CD4-positive, alpha-beta T cell treated with Interleukin-21 for 1 hour (primary cell): ENCODE results near the gene FOS.

Source experiments
- DNase-seq: peaks from one replicate; pipeline ENCODE4 v3.0.0-alpha.2; 2020

FOS gene

DNA sequence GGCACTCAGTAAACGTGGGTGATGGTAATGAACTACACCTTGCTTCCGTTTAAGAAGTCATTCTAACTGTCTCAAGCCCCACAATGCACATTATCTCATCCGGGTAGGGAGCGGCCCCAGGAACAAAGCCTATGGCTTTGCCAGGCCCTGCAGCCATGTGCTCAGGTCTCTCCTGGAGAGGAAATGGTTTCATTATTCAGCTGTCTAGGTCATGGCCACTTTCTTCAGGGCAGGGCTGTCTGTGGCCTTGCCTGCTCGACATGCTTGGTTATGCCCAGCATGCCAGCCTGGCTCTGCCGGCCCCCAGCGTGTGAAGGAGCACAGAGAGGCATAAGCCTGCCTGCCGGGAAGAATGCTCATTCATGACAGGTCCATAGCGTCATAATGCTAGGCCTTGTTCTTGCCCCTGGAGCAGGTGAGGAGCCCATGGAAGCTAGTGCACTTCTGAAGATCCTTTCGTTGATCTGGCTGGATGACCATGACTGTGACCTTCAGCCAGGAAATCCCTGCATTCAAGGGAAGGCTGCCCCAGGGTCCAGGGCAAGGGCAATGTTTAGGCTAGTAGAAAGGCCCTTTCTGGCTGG lies 26.3 kb upstream of the FOS start:
- no peak for DNase-seq

DNA sequence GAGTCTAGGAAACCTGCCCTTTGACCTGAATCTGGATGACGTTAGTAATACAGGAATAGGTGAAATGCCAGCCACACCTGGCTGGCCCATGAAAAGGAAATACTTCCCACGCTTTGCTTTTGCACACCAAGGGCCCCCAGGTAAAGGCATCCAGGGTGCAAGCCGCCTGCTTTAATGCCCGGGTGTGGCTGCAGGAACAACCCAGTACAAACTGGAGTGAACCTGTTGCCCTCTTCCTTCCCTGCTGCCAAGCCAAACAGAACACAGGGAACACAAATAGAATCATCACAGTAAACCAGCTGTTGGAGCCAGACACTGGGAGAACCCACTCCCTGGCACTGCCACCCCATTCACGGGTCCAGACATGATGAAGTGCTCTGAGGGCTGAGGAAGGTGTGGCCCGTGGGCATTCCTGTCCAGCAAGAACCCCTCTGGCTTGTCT lies 24.2 kb upstream of the FOS start:
- no peak for DNase-seq

DNA sequence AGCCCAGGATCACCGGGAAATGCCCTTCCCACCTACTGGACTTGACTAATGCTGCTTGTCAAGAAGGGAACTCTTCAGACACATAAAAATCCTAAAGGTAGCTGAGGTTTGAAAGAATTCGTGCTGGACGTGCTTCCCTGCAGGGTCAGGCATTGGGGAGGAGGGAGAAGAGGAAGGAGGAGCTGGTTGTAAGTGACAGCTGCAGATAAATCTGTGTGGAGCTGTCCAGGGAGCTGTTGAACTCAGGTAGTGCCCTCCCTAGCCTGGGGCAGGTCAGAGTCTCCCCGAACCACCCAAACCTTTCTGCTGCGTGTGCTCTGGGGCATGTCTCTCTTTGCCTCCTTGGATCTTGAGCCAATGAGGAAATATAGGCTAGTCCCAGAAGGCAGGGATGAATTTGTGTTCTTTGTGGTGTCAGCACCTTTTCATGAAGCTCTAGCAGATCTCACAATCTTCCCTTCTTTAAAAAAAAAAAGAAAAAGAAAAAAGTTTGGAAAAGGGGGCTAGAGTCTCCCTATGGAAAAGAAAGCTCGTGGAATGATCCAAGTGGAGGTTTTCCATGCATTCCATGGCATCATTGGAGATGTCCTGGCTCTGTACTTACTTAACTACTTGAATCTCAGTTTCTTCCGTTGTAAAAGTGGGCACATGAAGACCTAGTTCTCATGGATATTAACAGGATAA lies 23.6 kb upstream of the FOS start:
- DNase-seq, result no peak

DNA sequence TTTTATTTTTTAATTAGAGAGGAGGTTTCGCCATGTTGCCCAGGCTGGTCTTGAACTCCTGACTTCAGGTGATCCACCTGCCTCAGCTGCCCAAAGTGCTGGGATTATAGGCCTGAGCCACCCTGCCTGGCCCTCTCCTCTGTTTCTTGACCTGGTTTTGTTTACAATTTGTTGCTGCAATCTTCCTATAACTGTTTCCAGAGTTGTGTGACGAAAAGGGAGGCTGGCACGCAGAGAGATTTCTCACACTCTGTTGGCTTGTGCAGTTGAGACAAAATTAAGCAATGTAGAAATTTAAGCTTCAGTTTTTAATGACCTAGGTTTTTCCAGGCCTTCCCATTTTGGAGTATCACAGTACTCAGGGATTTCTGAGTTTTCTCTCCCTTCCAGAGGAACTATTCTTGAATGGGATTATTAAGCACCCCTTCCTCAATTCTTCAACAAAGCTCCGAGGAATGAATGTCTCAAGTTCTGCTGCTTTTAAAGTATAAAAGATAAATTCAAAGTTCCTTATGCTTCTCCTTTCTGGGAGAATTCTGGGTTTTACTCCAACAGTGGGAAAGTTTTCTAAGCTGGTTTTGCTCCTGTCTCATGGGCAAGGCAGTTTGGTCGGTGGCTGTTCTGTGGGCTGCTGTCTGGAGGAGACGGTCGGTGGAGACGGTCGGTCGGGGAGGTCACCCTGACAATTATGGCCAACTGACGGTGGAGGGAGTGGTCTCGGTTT lies 20.4 kb upstream of the FOS start:
- no peak for DNase-seq

DNA sequence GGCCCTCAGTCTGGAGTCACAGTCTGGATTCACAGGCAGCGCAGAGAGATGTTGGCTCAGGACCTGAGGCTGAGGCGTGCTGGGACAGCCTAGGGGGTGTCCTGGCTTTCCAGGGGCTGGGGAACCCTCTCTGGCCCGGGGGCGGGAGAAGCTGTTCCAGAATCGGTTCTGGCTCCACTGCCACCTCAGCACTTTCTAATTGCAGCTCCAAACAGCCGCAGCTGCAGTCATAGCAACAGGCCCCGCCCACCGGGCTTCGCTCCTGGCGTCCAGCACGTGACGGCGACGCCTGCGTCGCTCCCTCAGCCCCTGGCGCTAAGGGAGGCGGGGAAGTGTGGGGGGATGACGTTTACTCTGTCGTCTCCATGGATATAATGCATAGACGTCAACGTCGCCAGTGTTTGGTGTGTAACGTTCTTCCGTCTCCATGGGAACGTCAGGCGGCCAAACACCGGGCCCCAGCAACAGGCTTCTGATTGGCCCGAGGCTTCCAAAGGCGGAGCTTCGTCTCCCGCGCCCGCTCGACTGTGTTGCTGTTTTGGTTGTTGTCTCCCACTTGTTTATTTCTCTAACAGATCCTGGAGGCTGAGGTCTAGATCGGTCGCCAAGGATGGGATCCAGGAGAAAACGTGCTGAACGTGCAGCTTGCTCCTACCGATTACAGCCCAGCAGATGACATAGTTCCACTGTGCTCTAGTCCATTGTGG lies 19.7 kb upstream of the FOS start:
- DNase-seq, result peak; percentile 100

DNA sequence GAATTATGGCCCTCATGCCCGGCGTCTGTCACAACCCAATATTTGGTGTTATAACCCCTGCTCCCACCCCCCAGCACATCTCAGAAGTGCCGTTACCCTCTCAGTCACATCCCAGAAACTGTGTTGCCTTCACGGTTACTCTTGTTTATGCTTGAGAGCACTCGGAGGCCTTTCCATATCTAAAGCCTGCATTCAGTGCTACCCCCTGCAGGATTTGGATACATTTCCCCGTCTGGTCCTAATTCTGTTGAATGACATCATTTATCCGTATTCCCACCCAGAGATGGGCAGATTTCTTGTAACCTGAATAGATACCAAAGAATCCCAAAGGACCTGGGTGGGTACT lies 19.1 kb upstream of the FOS start:
- no peak for DNase-seq

DNA sequence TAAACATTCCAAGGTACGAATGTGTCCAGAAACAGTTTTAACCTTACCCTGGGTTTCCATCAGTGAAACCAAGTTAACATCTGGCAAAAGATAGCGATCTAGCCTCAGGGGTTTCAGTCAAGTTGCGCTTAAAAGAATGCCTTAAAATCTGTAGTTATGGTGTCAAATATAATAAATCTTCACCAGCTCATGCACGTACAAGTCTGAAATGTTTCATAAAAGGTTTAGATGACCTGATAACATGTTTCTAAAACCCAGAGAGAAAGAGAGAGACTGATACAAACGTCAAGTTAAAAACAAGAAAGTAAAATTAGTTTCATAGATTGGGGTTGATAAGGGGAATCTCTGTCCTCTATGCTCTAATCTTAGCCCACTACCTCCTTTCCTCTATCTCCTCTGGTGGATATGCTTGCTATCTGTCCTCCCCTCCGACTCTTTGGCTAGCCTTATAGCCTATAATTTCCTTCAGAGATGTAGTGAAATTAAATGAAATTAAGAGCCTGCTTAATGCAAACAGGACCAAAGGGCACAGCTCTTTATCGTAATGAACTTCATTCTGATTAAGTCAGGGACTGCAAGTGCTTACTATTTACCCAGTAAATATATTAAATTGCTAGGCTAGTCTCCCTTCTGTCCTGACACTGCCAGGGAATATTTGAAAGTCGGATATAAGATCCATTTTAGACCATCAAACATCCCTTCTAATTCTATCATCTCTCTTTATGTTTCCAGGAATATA lies 18.4 kb upstream of the FOS start:
- peak; percentile 42 for DNase-seq

DNA sequence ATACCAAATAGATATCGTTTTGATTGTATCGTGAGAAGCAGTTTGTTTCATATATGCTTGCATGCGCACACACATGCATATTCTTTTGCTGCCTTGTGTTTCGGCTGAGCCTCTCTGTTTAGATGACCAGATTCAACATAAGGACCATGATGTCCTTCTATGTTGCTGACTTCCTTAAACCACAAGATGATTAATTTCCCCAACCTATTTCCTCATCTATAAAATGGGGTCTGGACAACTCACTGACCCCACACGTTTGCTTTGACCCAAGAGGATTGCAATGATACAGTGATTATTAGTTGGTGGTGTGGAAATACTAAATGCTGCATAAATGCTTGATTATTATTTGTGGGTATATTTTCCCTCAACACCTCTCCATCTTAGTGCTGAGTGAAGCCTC lies 16.8 kb upstream of the FOS start:
- no peak for DNase-seq

DNA sequence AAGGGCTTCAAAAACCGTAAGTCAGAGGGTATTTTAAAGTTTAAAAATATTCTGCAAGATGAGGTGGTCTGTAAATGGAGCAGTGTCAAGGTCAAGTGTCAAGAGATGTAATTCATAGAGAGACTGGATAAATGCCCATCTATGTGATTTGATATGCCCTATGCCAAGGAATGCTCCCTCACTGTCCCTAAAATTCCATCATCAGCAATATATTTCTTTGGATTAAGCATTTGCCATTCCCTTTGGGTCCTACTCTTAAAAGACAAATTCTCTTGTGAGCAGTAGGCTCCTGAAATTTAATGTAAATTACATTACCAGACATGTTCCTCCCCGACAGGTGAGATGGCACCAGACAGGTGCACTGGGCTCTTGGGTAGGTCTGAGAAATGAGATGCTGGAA lies 16.0 kb upstream of the FOS start:
- no peak for DNase-seq

DNA sequence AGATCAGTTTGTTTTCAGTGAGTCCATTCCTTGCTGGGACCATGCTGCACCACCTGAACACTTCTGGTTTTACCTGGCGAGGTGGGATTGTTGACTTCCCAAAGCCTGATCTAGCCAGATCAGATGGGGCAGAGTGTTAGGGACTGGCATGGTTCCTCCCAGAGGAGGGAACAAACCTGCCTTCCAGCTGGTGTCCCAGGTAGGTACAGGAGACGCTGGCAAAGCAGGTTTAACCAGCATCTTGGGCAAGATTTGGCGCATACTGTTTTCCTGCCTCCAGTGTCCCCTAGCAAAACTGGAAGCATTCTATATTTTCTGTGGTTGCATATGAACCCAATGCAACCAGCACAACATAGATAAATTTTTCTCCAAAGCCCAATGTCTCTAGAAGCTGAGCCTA lies 14.6 kb upstream of the FOS start:
- DNase-seq, result no peak

DNA sequence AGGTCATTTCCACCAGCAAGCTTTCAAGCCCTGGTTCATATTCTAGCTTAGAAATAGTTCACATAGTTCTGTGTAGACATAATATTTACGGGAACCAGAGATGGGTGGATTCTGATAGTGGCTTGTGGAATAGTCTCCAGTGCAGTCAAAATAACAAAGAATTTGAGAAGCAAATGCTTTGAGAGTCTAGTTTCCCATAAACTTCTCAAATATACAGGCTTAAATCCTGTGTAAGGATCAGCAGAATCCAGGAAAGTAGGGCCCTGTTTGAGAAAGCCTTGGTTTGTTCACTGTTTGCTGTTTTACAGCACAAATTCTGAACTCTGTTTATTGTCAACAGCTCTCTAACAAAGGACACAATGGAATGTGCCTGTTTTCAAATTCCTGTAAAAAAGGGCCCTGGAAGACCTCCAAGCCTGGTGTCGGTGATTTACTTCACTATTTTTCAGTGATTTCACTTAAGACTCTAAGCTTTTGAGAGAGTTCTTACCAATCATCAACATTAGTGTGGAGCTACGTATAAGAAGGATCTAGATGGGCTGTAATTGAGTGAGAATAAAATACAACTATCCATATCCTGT lies 11.4 kb upstream of the FOS start:
- no peak for DNase-seq

DNA sequence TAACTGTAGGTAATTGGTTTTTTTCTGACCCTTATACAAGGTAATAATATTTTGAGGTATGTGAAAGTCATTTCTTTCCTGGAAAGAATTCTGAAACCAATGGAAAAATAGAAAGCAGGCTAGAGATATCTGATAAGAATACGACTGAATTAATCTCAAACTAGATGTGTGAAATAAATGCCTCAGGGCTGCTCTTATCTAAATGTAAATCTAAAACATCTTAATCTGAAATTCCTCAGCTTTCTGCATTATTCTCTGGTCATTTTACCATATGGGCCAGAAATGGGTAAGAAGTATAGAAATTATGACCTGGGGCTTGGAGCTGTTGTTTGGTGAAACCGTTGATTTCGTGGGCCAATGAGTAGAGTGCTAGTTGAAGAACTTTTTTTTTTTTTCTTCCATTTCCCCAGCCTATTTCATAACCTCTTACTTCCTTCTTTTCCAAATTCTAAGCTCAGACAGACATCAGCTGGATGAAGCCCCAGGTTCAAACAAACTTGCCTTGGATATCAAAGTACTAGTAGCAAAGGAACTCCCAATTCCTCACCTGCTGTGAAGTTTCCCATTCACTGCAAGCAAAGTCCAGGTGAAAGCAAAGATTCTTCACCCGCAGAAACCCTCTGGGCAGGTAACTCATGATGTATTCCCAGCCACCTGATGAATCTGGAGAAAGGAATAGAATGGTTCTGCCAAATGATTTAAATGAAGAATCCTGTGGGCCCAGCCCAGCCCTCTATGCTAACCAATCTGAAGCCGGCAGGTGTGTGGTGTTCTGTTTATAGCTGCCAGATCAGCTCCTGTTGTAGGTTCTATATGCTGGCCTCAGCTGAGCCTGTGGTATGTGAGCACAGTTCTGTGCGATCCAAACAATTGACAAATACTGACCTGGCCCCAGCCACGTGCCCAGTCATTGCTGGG lies 9.7 kb upstream of the FOS start:
- no peak for DNase-seq

DNA sequence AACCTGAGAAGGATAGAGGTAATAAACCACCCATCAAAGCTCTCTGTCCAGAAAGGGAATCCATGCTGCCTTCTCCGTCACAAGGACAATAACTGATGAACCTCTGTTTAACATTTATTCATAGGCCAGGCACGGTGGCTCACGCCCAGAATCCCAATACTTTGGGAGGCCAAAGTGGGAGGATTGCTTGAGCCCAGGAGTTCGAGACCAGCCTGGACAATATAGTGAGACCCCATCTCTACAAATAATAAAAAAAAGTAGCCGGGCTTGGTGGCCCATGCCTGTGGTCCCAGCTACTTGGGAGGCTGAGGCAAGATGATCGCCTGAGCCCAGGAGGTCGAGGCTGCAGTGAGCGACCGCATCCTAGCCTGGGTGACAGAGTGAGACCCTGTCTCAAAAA lies 7.1 kb upstream of the FOS start:
- no peak for DNase-seq

DNA sequence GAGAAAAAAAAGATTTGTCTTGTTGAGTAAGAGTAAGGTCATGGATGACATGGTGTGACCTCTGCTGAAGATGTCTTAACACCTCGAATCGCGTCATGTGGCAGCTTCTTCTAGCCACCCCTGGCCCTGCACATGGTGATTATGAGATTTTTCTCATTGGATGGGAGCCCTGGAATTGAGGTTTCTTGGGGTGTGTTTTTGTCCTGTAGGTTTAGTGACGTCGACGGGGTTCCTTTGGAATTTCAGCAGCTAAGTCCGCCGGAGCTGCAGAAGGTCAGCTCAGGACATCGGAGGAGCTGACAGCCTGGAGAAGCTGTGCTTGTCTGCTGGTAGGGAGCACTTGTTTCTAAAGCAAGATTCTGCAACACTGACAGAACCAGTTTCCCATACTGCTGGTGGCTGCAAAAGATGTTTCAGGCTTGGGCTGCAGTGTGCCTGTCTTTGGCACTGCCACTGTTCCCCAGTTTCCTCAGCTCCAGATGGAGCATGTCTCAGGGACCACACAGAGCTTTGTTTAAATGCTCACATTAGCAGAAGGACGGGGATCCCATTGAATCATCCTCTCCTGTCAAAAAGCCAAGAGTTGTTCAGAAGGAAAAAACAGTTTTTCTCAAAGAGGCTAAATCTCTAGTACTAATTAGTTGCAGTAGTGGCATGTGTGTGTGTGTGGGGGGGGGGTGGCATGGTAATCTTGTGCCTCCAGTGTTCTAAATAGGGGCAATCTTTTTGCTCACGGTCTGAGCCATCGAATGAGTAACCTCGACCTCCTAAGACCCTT lies 5.2 kb upstream of the FOS start:
- no peak for DNase-seq

DNA sequence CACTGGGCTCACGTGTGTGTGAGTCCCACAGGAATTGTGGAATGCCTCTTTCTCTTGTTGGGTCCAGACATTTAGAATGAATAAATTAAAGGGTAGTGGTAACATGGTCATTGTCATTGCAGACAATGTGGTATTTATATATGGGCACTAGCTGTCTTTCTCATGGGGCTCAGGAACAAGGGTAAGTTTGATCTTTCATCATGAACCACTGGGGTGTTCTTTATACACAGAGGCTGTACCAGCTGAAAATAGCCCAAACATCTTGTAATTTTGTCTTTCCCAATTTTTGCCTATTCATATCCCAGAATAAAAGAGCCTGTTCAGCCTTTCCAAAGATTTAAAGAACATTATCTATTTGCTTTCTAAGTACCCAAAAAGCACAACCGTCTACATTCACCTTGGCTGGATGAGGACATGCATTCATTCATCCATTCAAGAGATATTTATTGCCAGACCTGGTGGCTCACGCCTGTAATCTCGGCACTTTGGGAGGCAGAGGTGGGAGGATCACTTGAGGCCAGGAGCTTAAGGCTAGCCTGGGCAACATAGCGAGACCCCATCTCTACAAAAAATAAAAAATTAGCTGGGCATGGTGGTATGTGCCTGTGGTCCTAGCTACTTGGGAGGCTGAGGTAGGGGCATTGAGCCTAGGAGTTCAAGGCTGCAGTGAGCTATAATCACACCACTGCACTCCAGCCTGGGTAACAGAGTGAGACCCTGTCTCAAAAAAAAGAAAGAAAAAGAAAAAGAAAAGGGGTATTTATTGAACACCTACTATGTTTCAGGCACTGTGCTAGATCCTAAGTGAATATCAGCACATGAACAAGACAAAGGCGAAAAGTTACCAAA lies 4.4 kb upstream of the FOS start:
- no peak for DNase-seq

DNA sequence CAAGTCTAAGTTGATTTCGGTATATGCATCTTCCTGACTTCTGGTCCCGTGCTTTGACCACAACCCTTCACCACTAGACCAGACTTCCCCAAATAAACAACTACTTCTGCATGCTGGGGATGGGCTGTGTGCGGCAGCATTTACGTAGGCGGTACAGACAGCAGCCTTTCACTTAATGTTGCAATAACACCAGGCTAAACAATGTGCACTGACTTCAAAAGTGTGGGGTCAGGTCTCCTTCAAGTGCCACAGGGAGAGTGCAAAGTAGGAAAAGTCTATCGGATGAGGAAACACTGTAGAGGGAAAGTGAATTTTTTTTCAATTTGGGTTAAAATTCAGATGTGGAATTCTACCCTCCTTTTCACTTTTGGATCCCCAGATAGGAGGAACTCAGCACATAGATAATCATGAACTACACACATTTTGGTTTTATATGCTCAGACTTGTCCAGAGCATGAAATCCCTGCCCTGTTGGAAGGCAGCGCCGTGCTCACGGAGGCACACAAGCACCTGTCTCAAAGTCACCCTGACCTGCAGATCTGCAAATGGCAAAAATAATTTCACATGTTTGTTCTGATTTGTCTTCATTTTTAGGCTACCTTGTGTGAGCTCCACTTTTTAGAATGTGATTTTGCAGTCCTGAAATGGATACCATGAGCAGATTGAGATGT lies 3.6 kb upstream of the FOS start:
- peak; percentile 87 for DNase-seq

DNA sequence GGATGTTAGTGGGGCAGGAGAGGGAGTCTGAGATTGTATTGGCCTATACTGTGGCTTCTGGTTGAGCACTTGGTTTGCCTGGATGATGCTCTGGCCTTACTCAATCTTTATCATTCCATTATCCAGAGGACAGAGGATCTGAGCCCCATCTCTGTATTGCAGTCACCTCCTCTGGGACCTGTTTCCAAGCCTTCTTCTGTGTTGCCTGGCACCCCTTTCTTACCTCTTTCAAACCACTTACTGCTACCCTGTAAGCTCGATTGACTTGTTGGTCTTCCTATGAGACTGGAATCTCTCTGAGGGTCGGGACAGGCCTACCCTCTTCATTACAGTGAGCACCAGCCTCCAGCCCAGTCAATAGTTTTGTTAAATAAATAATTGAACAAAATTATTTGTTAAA lies 3.0 kb upstream of the FOS start:
- no peak for DNase-seq

DNA sequence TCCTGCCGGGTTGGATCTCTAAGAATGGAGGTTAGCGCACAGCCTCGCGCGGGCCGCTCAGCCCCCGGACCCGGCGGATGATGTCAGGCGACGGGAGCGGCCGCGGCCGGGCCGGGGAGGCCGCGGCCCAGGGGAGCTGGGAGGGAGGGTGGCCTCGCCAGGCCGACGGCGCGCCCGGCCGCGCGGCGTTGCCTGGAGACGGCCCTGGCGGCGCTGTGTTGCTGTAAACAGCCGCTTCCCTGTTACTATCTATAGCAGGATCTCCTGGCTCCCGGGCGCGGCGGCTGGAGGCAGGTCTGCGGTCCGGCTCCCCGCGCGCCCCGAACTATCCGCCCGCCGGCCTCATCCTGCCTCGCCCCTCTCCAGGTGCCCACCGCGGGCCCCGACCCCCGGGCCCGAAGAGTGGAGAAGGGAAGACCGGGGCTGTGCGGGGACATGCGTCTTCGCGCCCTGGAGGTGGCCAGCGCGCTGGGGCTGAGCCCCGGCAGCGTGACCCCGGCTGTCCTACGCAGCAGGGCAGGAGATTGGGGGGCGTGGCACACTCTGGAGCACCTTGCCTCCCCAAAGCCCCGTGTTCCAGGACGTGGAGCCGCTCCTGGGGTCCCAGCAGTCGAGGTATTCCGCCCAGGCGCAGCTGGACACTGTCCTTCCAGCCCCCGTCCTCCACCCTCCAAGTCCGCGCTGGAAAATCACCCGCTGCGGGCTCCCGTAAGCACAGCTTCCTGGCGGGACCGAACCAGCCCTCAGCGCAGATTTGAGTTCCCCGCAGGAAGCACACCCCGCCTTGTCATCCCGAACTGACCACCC lies 1.4 kb upstream of the FOS start:
- peak; percentile 90 for DNase-seq
